HTR-8/SVneo (cell line): Measurements from ENCODE around the gene WDR91.

Experiments used
- DNase-seq: peaks from one replicate; pipeline ENCODE4 v3.0.0; 2011; ENCODE audit warnings: low spot score, mixed read lengths; ENCODE audit not compliant: insufficient read length
- FAIRE-seq: peaks from 2 replicates; lab custom pipeline; 2011; peaks lifted over from hg19 to GRCh38; lab: Jason Lieb, UNC

Gene WDR91

DNA sequence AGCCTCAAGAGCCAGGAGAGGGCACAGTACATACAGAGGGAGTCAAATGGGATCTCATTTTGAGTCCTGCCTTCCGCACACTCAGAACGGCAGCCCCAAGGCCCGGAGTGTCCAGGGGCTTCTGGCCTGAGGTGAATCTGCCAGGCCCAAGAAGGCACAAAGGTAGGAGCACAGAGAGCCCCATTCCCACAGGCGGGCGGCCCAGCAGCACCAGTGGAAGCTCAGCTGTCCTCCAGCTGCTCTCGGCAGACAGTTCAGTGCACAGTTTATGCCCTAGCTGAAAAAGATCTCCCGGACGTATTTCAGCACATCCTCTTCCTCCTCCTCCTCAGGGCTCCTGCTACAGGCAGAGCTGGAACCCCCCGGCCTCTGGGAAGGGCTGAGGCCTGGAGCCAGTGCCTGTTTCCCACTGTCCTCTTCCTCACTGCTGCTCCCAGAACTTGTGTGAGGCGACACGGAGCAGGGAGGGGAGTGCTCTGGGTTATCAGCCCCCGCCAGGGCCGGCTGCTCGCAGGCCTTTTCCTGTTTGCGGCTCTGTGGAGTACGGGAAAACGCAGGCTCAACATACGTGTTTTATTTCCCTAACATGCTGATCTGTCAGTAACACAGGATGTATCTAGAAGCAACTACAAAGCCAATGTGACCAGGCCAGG lies 44.9 kb downstream of the WDR91 start:
- no peak for DNase-seq
- FAIRE-seq = no peak

GRCh38 chr7:135165862-135166261 lies 45.5 kb downstream of the WDR91 start:
- DNase-seq (no peak), FAIRE-seq (no peak)

DNA sequence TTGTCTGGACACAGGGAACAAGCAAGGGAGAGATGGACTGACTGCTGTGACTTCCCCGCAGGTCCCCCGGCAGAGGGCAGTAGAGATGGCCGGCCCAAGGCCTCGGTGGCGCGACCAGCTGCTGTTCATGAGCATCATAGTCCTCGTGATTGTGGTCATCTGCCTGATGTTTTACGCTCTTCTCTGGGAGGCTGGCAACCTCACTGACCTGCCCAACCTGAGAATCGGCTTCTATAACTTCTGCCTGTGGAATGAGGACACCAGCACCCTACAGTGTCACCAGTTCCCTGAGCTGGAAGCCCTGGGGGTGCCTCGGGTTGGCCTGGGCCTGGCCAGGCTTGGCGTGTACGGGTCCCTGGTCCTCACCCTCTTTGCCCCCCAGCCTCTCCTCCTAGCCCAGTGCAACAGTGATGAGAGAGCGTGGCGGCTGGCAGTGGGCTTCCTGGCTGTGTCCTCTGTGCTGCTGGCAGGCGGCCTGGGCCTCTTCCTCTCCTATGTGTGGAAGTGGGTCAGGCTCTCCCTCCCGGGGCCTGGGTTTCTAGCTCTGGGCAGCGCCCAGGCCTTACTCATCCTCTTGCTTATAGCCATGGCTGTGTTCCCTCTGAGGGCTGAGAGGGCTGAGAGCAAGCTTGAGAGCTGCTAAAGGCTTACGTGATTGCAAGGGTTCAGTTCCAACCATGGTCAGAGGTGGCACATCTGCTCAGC lies 46.8 kb downstream of the WDR91 start:
- FAIRE-seq = no peak

DNA sequence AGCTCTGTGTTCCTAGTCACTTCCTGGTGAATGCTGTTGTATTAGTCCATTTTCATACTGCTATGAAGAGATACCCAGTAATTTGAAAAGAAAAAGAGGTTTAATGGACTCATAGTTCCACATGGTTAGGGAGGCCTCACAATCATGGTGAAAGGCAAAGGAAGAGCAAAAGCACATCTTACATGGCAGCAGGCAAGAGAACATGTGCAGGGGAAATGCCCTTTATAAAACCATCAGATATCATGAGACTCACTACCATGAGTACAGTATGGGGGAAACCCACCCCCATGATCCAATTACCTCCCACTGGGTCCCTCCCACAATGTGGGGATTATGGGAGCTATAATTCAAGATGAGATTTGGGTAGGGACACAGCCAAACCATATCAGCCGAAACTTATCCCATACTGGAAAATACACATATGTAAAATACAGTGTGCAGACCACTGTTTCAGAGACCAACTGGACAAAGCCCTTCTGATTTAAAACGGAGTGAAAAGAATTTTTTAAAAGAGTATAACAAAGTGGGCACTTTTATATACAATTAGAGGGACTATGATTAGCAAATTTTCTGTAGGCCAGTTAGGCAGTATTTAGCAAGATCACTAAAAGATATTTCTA lies 48.8 kb downstream of the WDR91 start:
- FAIRE-seq = no peak

More for the DNA sequence above, 46.8 kb downstream of the WDR91 start:
- DNase-seq = no peak

GRCh38 chr7:135161669-135162068 lies 49.7 kb downstream of the WDR91 start:
- DNase-seq = no peak
- FAIRE-seq = no peak

More for the DNA sequence above, 48.8 kb downstream of the WDR91 start:
- no peak for DNase-seq

DNA sequence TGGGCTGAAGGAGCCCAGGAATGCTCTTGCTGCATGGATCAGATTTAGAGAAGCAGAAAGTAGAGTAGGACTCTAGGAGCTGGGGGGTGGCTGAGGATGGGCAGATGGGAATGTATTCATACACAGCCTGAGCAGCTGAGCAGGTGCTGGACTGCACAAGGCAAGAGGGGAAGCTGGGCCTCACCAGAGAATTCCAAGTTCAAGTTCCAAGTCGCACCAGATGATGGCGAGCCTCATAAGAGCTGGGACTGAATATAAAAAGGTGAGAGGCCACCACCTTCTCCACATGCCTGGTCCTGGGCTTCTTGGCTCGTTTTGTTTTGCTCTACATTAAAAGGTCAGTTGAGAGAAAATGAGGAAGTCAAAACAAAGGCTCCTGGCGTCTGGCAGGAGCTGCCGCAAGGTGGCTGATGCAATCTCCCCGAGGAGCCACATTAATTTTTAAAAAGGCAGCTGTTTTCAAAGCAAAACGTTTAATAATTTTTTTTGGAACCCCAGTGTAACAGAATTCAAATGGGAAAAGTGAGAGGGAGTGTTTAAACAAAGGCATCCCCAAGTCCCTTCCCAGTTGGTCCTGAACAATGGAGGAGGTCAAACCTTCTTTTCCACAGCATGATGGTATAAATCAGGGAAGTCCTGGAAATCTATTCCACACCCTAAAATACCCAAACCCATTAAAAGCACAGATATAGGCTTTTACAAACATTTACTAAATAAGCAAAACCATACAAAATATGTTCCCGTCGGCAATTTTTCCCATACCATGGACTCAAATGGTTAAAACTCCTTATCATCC lies 50.3 kb downstream of the WDR91 start:
- DNase-seq = no peak

GRCh38 chr7:135160098-135160857 lies 51.0 kb downstream of the WDR91 start:
- no peak for DNase-seq
- FAIRE-seq = no peak

More for the DNA sequence above, 50.3 kb downstream of the WDR91 start:
- no peak for FAIRE-seq

DNA sequence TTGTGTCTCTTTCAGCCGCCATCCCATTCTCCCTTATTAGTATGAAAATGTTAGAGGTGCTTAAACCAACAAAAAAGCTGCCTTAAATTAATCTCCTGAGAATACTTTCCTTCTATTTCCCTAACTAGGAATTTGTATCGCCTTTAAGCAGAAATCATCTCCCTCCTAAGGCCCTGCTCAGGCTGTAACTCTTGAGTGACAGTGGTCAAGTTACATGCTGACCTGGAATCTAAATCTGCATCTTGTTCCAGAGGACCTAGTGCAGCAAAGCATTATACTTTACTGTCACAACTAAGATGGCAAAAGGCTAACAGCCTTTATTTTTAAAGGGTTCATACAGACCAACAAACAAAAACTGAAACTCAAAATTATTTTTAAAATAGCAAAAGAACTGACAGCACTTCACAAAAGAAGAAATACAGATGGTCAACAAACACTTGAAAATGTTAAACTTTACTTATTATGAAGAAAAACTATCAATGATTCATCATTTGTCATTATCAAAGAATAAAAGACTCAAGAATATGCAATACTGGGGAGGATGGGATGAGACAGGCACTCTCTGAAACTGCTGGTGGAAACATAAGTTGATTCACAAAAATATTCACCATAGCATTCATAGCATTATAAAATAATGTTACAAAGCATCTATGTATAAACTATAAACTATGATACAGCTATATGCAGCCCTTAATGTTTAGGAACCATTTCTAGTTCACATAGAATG lies 51.8 kb downstream of the WDR91 start:
- no peak for FAIRE-seq

DNA sequence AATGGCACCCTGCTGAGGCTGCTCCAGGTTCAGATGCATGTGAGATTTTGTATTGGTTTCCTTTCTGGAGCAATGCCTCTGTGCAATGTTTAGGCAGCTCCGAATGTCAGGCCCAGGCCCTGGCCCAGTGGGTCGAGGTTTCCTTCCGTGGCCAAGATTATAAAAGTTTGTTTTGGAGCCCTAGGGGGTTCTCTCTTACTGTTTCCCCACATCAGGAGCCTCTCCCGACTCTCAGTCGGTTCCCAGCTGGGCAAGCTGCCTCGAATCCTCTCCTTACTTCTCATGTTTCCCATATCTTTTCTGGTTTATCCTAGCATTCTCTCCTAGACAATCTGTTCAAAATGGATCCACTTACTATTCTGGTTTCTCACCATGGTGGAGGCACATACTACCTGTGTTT lies 52.5 kb downstream of the WDR91 start:
- DNase-seq = no peak
- no peak for FAIRE-seq

More for the DNA sequence above, 51.8 kb downstream of the WDR91 start:
- DNase-seq = no peak

GRCh38 chr7:135158141-135158655 lies 53.1 kb downstream of the WDR91 start:
- FAIRE-seq (no peak), DNase-seq (no peak)

- DNase-seq (no peak), FAIRE-seq (no peak)
Observed at GRCh38 chr7:135156290-135156689, 55.0 kb downstream of the WDR91 start.

- no peak for DNase-seq
- FAIRE-seq = no peak
Observed at GRCh38 chr7:135154734-135155133, 56.6 kb downstream of the WDR91 start.

- no peak for DNase-seq
- FAIRE-seq = no peak
Observed at GRCh38 chr7:135152442-135152841, 58.9 kb downstream of the WDR91 start.

DNA sequence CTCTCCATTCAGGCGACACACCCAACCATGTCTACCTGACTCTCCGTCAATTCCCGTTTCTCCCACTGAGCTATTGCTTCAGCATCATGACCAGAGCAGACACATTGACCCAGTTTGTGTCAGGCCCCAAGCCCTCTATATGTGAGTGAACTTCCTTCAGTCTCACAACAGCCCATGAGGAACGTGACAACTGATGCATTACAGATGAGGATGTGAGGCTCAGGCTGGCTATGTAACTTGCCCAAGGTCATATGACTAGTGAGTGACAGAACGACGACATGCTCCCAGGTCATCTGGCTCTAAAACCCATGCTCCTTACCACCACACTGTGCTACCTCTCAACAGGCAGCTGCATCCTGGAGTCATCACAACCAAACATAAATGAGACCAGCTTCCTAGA lies 59.8 kb downstream of the WDR91 start:
- FAIRE-seq (no peak), DNase-seq (no peak)

DNA sequence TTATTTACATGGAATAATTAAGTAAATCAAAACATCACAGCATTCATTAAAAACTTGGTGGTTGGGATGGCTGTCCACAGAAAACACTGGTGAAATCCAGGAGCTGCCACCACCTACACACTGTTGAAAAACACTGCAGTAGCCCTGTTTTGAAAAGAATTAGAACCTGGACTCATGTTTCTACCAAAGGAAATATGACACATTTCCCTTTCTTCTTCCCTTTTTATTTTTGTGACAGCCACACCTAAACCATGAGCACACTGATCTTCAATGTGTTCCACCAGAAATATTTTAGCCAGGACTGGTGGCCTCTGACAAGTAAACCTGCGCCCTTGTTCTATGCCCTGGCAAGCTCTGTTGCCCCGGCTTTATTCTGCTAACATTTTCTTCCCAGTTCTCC lies 60.2 kb downstream of the WDR91 start:
- FAIRE-seq = no peak
- DNase-seq = no peak

DNA sequence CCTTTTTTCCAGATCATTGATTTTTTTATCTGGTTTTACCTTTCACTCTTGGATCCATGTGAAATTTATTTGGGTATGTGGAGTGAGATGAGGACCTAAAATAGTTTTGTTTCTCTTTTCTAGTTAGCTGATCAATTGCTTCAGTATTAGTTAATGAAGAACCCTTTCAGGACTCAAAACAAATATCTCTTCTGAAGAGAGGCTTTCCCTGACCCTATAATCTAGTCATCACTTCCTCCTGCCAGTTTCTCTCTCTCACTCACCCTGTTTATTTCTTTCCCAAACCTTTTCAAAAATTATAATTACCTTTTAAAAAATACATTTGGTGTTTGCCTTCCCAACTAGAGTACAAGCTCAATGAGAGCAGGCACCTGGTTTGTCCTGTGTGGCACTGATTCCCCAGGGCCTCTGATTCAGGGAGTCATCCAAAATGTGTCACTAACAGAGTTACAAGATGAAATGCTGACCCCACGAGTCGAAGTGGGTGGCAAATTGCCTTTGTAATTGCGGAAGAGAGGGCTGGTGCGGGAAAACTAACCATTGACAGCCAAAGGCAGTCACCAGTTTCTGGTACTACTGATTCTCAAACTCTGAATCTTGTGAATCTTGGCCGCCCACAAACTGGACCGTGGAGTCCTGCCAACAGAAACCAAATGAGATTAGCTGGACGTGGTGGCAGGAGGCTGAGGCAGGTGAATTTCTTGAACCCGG lies 61.1 kb downstream of the WDR91 start:
- no peak for FAIRE-seq

DNA sequence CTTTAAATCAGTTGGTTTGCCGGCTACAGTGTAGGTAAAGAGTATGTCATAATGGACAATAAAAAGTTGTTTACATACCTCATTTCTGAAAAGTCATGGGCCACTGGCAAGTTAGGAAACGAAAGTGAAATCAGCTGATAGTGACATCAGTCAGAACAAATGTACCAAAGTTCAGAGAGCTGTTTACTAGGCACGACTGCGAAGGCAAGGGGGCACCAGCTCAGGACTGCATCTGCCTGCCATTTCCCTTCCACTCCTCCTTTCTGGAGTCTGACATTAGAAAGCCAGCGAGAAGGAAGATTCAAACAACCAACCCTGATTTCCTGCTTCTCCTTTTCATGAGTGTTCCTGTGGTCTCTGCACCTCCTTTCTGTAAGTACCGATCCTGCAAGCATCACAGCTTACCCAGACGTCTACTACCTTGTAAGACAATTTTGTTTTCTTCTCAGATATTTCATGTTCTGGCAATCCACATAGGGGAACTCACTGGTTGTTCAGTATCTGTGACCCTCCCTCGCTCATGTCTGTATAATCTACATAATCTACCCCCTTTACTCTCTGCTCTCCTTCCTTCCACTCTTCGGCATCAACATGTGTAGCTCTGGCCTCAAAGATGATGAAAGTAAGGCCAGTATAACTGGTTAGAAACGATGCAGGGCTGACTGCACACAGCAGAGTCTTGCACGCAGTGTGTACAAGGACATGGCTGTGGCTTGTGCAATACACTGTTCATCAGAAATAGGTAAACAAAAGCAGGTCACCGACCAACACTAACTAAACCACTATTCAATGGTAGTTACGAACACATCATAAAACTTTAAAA lies 63.2 kb downstream of the WDR91 start, which contains the start of gene TMEM140:
TSS of gene TMEM140 (plus strand) at position 174 of the 823 bp plus-strand sequence. CDS start 16,370 bp downstream, outside the sequence.
- DNase-seq = no peak
- FAIRE-seq = no peak

More for the DNA sequence above, 61.1 kb downstream of the WDR91 start:
- no peak for DNase-seq
